HG02571 (cell line): Measurements from ENCODE around the gene MECP2.
"Not testable (repeated sequence)": the region's sequence is repeated elsewhere in the genome, so short reads cannot be mapped to it uniquely, and the experiment has no call there.

Experiments used
- ATAC-seq: cut with Tn5 transposase; IDR thresholded peaks from one replicate; pipeline ENCODE4 v1.9.1; 2021; ENCODE audit warnings: mild to moderate bottlenecking, moderate library complexity; ENCODE audit not compliant: unreplicated experiment

Gene MECP2

DNA sequence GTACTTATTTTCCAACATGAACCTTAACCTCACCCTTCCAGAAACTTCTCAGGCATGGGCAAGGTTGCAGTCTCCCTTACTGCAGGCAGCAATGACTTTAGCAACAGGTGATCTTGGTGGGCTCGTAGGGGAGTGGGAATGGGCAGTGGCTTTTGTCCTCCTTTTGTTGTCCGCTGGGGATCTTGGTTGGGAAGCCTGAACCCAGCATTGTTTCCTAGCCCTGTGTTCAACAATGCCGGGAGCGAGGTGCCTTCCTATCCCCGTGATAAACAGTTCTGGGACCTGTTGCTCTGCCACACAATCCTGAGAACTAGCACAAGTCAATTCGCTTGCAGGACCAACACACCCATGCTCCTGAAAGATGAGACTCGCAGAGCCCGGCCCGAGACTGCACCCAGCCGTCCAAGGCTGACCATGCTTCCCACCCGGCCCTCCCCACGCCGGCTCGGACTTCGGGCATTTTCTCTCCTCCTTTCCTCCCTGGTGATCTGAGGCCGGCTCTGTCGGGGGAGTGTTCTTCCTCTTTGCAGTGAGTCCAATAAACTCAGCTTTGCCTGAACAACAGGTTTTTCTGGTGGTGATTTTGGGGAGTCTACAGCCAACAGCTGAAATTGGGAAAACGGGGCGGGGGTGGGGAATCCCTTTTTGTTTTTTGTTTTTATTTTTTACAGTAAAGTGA is 98.0 kb downstream of the MECP2 start:
- ATAC-seq = no peak

DNA sequence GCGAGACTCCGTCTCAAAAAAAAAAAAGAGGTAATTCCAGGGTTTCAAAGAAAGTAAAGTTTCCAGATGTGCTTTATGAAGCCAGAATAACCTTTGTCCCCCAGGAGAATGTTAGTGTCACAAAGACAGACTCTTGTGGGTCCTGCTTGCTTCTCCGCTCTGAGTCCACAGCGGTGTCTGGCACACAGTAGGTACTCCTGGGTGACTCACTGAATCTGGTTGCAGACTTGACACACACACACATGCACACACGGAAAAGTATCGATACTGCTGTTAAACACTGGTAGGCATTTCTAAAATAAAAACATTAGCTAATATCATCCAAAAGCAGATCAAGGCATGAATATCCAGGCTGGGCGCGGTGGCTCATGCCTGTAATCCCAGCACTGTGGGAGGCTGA is 102.0 kb downstream of the MECP2 start:
- no peak for ATAC-seq

GRCh38 chrX:153994398-153994797 is 103.1 kb downstream of the MECP2 start:
- ATAC-seq = not testable (repeated sequence)

GRCh38 chrX:153993978-153994377 is 103.5 kb downstream of the MECP2 start:
- no peak for ATAC-seq

DNA sequence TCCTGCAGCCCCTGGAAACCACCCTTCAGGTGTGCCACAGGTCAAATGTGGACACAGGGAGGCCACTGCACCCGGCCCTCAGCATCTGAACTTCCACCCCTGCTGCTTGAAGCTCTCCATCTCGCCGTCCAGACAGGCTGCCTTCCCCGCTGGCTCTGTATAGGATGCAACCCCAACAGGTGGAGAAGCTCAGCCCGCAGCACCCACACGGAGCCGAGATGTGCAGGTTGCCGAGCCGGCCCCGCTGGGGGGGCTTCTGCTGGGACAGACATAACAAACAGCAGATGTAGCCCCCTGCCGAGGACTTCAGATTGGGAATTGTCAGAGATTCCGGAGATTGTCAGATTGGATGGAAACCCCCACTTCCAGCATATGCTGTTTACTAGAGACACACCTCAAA is 104.4 kb downstream of the MECP2 start:
- no peak for ATAC-seq

- ATAC-seq = no peak
Observed at GRCh38 chrX:153992180-153992579, 105.3 kb downstream of the MECP2 start.

DNA sequence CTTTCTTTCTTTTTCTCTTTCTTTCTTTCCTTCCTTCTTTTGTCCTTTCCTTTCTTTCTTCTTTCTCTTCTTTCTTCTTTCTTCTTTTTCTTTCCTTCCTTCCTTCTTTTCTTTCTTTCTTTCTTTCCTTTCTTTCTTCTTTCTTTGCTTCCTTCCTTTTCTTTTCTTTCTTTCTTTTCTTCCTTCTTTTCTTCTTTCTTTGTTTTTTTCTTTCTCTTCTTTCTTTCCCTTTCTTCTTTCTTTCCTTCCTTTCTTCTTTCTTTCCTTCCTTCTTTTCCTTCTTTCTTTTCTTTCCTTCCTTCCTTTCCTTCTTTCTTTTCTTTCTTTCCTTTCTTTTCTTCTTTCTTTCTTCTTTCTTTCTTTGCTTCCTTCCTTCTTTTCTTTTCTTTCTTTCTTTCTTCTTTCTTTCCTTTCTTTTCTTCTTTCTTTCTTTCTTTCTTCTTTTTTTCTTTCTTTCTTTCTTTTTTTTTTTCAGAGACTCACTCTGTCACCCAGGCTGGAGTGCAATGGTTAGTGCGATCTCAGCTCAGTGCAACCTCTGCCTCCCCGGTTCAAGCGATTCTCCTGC is 106.4 kb downstream of the MECP2 start:
- ATAC-seq = no peak

- ATAC-seq = no peak
Observed at GRCh38 chrX:153989973-153990655, 107.4 kb downstream of the MECP2 start.

DNA sequence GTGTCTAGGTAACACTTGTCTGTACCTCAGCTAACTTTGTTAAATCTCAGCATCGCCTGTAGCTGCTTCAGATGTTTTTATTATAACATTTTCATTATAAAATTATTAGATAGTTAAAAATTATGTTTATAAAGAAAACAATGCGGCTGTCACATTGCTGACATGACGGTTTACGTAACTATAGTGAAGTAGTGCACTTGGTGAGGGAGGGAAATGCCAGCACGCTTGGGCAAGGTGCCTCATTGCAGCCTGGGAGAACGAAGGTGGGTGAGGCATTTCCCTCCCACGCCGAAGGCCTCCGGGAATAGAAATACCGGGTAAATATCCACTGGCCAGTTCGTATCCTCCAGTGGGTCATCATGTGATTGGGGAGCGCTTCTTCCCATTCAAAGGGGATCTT is 109.0 kb downstream of the MECP2 start:
- no peak for ATAC-seq

DNA sequence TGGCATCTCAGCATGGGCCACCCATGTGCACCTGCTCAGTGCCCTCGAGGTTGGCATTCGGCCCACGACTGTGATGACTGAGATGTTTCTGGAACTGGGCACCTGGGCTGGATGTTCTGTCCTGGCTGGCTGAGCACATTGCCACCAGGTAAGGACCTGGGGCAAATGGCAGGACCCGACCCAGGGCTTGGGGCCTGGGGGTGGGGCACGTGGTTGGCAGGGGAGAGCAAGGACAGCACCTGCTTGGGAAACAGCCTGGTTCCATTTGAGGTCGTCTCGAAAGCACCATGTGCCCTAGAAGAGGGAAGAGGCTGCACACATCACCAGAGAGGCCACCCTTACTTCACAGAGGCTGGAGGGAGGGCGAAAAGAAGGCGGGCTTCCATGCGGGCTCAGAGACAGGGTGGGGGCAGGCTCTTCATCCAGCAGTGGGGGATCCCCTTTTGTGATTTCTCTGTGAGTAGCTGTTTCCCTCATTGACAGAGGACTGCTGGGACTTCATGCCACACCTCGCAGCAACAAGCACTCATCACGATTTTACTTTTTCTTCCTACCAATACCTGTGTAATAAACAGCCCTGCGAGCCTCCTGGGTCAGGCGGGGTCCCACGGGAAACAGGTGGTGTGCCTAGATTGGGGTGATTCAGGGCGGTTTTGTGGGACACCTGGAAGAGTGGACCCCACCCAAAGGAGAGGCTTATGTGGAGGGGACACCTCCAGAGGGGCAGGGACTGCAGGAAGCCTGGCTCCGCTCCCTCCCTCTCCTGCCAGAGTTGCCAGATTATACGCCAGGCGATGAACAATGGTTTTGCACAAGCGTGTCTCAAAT is 113.0 kb downstream of the MECP2 start:
- no peak for ATAC-seq

DNA sequence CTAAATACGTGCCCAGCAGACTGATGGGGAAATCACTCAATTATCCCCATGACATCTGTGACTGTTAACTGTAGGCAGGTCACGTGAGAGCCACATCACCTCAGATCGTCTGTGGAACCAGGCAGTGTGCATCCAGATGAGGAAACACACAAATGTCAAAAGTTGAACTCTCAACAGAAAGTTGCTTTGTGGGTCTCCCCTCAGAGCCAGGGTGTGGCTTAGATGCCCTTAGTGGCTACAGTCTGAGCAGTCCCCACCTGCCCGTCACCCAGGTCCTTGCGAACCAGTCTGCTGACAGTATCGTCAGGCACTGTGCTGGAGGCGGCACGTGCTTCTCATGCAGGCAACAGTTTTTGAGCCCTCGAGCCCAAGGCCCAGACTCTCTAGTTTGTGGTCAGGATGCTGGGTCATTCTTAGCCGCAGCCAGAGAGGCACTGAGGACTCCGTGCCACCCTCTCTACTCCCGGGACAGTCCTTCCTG is 114.2 kb downstream of the MECP2 start:
- ATAC-seq = no peak

GRCh38 chrX:153981771-153982533 is 115.6 kb downstream of the MECP2 start:
- ATAC-seq = no peak

GRCh38 chrX:153981231-153981630 is 116.3 kb downstream of the MECP2 start:
- no peak for ATAC-seq

DNA sequence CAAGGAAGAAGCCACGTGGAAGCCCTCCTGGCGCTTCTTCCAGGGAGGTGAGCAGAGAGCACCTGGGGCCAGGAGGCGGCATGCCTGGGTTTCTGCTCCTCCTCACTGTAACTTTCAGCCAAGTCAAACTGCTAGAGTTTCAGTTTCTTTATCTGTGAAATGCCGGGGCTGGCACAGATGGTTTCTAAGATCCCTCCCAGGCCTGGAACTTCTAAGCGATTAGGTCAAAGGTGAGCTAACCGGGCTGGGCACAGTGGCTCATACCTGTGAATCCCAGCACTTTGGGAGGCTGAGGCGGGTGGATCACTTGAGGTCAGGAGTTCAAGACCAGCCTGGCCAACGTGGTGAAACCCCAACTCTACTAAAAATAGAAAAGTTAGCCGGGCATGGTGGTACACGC is 117.1 kb downstream of the MECP2 start:
- not testable (repeated sequence) for ATAC-seq

DNA sequence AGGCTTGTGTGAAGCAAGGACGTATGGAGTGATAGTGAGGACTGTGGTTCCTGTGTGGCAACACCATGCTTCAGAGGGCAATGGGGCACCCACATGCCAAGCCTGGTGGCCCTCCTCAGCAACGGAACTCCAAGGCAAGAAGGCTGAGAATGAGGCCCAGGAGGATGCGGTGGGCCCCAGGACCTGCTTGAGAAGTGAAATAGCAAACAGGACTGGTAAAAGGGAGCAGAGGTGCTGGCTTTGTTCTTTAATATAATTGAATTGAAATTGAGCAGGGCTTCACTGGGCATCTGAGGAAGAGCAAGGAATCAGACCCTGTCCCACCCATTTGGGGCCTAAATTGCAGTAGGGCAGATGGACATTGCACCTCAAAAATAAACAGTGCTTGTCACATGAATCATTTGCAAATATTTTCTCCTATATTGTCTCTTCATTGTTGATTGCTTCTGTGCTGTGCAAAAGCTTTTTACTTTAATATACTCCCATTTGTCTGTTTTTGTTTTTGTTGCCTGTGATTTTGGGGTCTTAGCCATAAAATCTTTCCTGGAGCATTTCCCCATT is 122.7 kb downstream of the MECP2 start:
- no peak for ATAC-seq

GRCh38 chrX:153974003-153974725 is 123.4 kb downstream of the MECP2 start:
- ATAC-seq = no peak

- ATAC-seq = no peak
Observed at GRCh38 chrX:153973127-153974002, 124.2 kb downstream of the MECP2 start.

DNA sequence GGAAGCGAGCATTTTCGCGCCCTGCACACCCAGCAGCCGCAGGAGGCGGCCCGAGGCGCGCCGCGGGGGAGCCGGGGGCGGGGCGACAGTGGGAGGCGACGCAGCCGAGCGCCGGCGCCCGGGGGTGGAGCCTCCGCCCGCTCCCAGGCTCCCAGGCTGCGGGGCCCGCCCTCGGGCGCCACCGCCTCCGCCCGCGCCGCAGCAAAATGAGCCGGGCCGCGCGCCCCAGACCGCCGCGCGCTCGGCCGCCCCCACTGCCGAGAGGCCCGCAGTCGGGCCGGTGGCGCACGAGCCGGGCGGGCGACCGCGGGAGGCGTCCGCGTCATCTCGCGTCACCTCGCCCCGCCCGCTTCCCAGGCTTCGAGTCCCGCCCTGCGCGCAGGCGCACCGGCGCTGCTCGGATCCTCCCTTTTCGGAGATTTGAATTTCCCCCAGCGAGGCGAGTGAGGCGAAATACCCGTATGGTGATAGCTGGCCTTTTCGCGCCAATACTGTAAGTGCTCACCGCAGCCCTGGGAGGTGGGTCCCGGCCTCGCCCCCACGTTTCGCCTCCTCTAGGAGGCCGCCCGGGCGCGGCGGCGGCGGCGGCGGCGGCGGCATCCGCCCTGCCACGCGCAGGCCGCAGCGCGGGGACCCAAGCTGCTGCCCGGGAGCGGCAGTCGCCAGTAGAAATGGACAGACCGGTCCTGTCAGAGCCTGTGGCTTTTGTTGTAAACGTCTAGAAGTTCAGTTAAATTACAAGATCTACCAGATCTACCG is 125.0 kb downstream of the MECP2 start, which contains the start of gene TMEM187:
Gene TMEM187, plus strand, starts transcription at position 387 of the 759 bp plus-strand sequence. CDS start 9,309 bp downstream, outside the sequence.
- ATAC-seq = peak; percentile 38
